ENCODE results near the gene SERINC2.
"Not testable (repeated sequence)": the region's sequence is repeated elsewhere in the genome, so short reads cannot be mapped to it uniquely, and the experiment has no call there.

The SERINC2 gene

GRCh38 chr1:31414980-31415370, 2.0 kb downstream of the SERINC2 start:
- DNase-seq (ENCODE audit: low read depth), result no peak

GRCh38 chr1:31415658-31416057, 2.6 kb downstream of the SERINC2 start:
- no peak for DNase-seq (ENCODE audit: low read depth)

GRCh38 chr1:31416101-31416736, 3.2 kb downstream of the SERINC2 start:
- no peak for DNase-seq (ENCODE audit: low read depth)

GRCh38 chr1:31417148-31417547, 4.1 kb downstream of the SERINC2 start:
- DNase-seq (ENCODE audit: low read depth), result no peak

GRCh38 chr1:31418626-31419323, 5.8 kb downstream of the SERINC2 start:
- no peak for DNase-seq (ENCODE audit: low read depth)

GRCh38 chr1:31420716-31421115, 7.7 kb downstream of the SERINC2 start:
- no peak for DNase-seq (ENCODE audit: low read depth)

GRCh38 chr1:31421371-31422040, 8.5 kb downstream of the SERINC2 start:
- no peak for DNase-seq (ENCODE audit: low read depth)

- DNase-seq (ENCODE audit: low read depth), result peak; percentile 84
These were observed 9.7 kb downstream of the SERINC2 start for GRCh38 chr1:31422505-31423319.

- DNase-seq (ENCODE audit: low read depth), result no peak
These were observed 10.5 kb downstream of the SERINC2 start for GRCh38 chr1:31423418-31423947.

- DNase-seq (ENCODE audit: low read depth), result no peak
These were observed 11.6 kb downstream of the SERINC2 start for GRCh38 chr1:31424568-31424967.

GRCh38 chr1:31425301-31426081, 12.5 kb downstream of the SERINC2 start:
- DNase-seq (ENCODE audit: low read depth), result no peak

GRCh38 chr1:31426249-31426922, 13.4 kb downstream of the SERINC2 start:
- DNase-seq (ENCODE audit: low read depth), result no peak

GRCh38 chr1:31427322-31427721, 14.3 kb downstream of the SERINC2 start:
- no peak for DNase-seq (ENCODE audit: low read depth)

GRCh38 chr1:31428436-31429221, 15.6 kb downstream of the SERINC2 start:
- DNase-seq (ENCODE audit: low read depth), result no peak

- DNase-seq (ENCODE audit: low read depth), result no peak
These were observed 16.6 kb downstream of the SERINC2 start for GRCh38 chr1:31429583-31429982.

- DNase-seq (ENCODE audit: low read depth), result not testable (repeated sequence)
These were observed 18.6 kb downstream of the SERINC2 start for GRCh38 chr1:31431351-31432257.

GRCh38 chr1:31432592-31433395, 19.8 kb downstream of the SERINC2 start:
- no peak for DNase-seq (ENCODE audit: low read depth)

GRCh38 chr1:31433396-31433930, 20.4 kb downstream of the SERINC2 start:
- no peak for DNase-seq (ENCODE audit: low read depth)

Data from HS-5 (cell line).